Loucy (cell line): ENCODE results near the gene TNFSF8.

Experiments used
- H2AFZ ChIP-seq: fragments of 200-600 bp; sonication (generic); 2 replicates; pipeline ENCODE4 v1.6.0; 2016; ENCODE audit warnings: antibody characterized with exemption, mild to moderate bottlenecking, low read length, moderate library complexity
- H3F3A ChIP-seq: fragments of 200-600 bp; 2 replicates; pipeline ENCODE4 v1.6.0; 2016; ENCODE audit warnings: antibody characterized with exemption, low read depth, mild to moderate bottlenecking
- H3K27me3 ChIP-seq: fragments of 200-600 bp; sonication (generic); 2 replicates; pipeline ENCODE4 v1.6.1; 2014; ENCODE audit warnings: low read length, mild to moderate bottlenecking; ENCODE audit not compliant: insufficient read depth, poor library complexity, severe bottlenecking
- H3K36me3 ChIP-seq: fragments of 200-600 bp; sonication (generic); 2 replicates; pipeline ENCODE4 v1.6.1; 2016; ENCODE audit warnings: low read length; ENCODE audit not compliant: insufficient read depth
- H3K4me1 ChIP-seq: fragments of 200-600 bp; sonication (generic); 2 replicates; pipeline ENCODE4 v1.5.1; 2014; ENCODE audit warnings: low read length, mild to moderate bottlenecking; ENCODE audit not compliant: insufficient read depth, poor library complexity, severe bottlenecking
- H3K4me2 ChIP-seq: fragments of 200-600 bp; sonication (generic); 2 replicates; pipeline ENCODE4 v1.6.0; 2014; ENCODE audit warnings: antibody characterized with exemption, low read length, low read depth, mild to moderate bottlenecking; ENCODE audit not compliant: poor library complexity, severe bottlenecking
- H3K4me3 ChIP-seq: fragments of 200-600 bp; sonication (generic); 2 replicates; pipeline ENCODE4 v1.5.1; 2014; ENCODE audit warnings: low read length, mild to moderate bottlenecking, mixed read lengths; ENCODE audit not compliant: poor library complexity, severe bottlenecking
- H3K79me2 ChIP-seq: fragments of 200-600 bp; sonication (generic); 2 replicates; pipeline ENCODE4 v1.6.1; 2014; ENCODE audit warnings: low read length; ENCODE audit not compliant: insufficient read depth
- H3K9ac ChIP-seq: fragments of 200-600 bp; sonication (generic); 2 replicates; pipeline ENCODE4 v1.6.0; 2014; ENCODE audit warnings: mild to moderate bottlenecking, low read depth, low read length, moderate library complexity; ENCODE audit not compliant: poor library complexity, severe bottlenecking
- H3K9me2 ChIP-seq: fragments of 200-600 bp; sonication (generic); replicated peaks from 2 replicates; pipeline ENCODE4 v1.6.1; 2016; ENCODE audit warnings: low read depth, low read length, mixed read lengths
- H3K9me3 ChIP-seq: fragments of 200-600 bp; sonication (generic); 2 replicates; pipeline ENCODE4 v1.6.1; 2014; ENCODE audit warnings: mild to moderate bottlenecking, antibody characterized with exemption, low read length, low read depth; ENCODE audit not compliant: insufficient read depth
- H4K20me1 ChIP-seq: fragments of 200-600 bp; sonication (generic); 2 replicates; pipeline ENCODE4 v1.6.0; 2014; ENCODE audit warnings: antibody characterized with exemption, low read length, mild to moderate bottlenecking; ENCODE audit not compliant: insufficient read depth, poor library complexity, severe bottlenecking
- EZH2phosphoT487 ChIP-seq: fragments of 200-600 bp; IDR thresholded peaks from 2 replicates; pipeline ENCODE4 v1.6.1; 2018; ENCODE audit warnings: antibody characterized with exemption, mild to moderate bottlenecking, moderate library complexity, borderline replicate concordance
- TF ChIP-seq, protein P1 (sequence below): fragments of 200-600 bp; sonication (generic); conservative IDR thresholded peaks from 2 replicates; pipeline ENCODE4 v1.5.1; 2014; ENCODE audit warnings: mild to moderate bottlenecking, antibody characterized with exemption, low read length

Gene TNFSF8

DNA sequence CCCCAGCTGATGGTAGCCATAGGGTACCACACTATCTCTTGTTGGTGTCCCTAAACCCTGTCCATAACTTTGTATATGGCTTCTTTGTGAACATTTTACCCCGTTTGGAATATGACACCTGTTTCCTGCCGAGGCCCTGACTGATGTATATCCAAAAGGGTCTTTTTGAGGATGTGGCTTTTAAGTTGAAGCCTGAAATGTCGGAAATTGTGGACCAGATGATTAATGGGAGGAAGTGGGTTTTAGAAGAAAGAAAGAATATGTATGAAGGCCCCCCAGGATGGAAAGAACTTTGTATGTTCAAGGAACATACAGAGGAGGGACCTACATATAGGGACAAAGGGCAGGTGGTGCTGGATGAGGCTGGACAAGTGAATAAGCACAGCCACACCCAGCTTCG is 16.7 kb upstream of the TNFSF8 start:
- H2AFZ ChIP-seq: no peak overlapping the region
- peak overlapping the region; percentile 28 for H3K4me3 ChIP-seq
- no peaks in the 10 kb centered on the region for H3K9me2 ChIP-seq
- H3K27me3 ChIP-seq: no peaks in the 10 kb centered on the region
- H4K20me1 ChIP-seq: no peaks in the 10 kb centered on the region
- no peak for TF ChIP-seq EZH2phosphoT487
- TF ChIP-seq, protein P1, sequence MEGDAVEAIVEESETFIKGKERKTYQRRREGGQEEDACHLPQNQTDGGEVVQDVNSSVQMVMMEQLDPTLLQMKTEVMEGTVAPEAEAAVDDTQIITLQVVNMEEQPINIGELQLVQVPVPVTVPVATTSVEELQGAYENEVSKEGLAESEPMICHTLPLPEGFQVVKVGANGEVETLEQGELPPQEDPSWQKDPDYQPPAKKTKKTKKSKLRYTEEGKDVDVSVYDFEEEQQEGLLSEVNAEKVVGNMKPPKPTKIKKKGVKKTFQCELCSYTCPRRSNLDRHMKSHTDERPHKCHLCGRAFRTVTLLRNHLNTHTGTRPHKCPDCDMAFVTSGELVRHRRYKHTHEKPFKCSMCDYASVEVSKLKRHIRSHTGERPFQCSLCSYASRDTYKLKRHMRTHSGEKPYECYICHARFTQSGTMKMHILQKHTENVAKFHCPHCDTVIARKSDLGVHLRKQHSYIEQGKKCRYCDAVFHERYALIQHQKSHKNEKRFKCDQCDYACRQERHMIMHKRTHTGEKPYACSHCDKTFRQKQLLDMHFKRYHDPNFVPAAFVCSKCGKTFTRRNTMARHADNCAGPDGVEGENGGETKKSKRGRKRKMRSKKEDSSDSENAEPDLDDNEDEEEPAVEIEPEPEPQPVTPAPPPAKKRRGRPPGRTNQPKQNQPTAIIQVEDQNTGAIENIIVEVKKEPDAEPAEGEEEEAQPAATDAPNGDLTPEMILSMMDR: no peak
- no peaks in the 10 kb centered on the region for H3K79me2 ChIP-seq
- no peaks in the 10 kb centered on the region for H3K36me3 ChIP-seq
- H3K4me2 ChIP-seq: peak overlapping the region; percentile 56
- no peaks in the 10 kb centered on the region for H3K9me3 ChIP-seq
- peaks cover 19% of the 10 kb centered on the region for H3K4me1 ChIP-seq
- H3K9ac ChIP-seq: no peak overlapping the region
- no peaks in the 10 kb centered on the region for H3F3A ChIP-seq

DNA sequence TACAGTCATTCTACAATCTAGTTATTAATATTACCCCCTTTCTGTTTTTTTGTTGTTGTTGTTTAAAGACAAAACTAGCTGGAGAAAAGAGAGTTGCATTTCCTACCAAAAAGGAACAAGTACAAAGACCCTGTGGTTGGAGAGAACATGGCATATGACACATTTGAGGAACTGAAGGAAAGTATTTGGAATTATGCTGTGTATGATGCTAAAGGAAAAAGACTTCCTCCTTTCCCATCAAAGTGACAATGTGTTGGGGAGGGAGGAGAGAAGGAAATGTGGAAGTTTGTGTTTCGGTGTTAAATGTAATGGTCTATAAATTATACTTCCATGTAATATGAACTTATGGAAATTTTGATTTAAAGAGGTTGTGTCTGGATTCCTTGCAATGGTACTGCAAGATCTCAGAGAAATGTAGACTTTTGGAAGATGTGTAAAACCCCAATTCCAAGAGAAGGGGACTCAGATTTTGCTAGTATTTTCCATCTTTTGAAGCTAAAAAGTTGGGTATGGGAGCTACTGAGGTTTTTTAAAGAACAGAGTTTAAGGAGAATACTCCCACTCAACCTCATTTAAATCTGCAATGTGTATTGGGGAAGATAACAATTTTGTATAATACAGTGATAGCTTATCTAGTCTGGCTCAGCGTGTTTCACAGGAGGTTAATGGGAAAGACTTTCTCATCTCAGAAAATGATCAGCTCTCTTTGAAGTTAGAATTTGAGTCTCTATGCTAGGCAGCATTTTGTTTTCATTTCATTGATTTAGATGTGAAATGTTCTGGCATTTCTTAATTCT is 15.4 kb upstream of the TNFSF8 start:
- Histone ChIP-seq H3K4me3 (no peak overlapping the region), H3K4me2 (no peak overlapping the region), H3K79me2 (no peaks in the 10 kb centered on the region), H3K27me3 (no peaks in the 10 kb centered on the region), H3K9me3 (no peaks in the 10 kb centered on the region), H3K9me2 (no peaks in the 10 kb centered on the region), H3K9ac (no peak overlapping the region), H2AFZ (no peak overlapping the region), H3K36me3 (no peaks in the 10 kb centered on the region), H3K4me1 (peaks cover 19% of the 10 kb centered on the region), H3F3A (no peaks in the 10 kb centered on the region), H4K20me1 (no peaks in the 10 kb centered on the region)
- TF ChIP-seq, protein P1: no peak
- no peak for TF ChIP-seq EZH2phosphoT487

DNA sequence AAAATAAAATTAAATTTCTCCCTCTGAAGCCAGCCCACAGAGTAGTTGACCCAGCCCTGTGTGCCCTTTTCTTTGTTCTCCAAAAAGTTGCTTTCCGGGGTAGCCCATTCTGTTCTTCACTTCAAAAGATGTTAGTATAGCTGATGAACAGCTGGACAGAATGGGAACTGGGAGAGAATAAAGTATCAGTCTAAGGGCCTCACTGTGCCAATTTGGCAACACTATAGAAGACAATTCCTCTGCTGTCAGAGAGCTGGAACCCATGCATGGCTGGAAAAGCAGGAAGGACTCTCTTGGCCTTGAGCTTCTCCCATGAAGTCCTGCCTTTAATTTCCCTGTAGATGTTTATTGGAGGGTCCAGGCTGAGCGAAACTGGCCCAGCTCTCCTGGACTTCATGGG is 11.0 kb upstream of the TNFSF8 start:
- H3K4me1 ChIP-seq: peaks cover 15% of the 10 kb centered on the region
- TF ChIP-seq, protein P1: no peak
- no peak for TF ChIP-seq EZH2phosphoT487

More for the DNA sequence above, 11.0 kb upstream of the TNFSF8 start:
- Histone ChIP-seq H3K4me3 (no peak overlapping the region), H3K9ac (no peak overlapping the region), H3F3A (no peaks in the 10 kb centered on the region), H3K9me3 (no peaks in the 10 kb centered on the region), H2AFZ (no peak overlapping the region), H3K9me2 (no peaks in the 10 kb centered on the region), H3K36me3 (no peaks in the 10 kb centered on the region), H3K4me2 (no peak overlapping the region), H3K79me2 (no peaks in the 10 kb centered on the region), H3K27me3 (no peaks in the 10 kb centered on the region), H4K20me1 (no peaks in the 10 kb centered on the region)
